NCI-H1436 treated with DMSO at 0.1 percent for 48 hours (cell line): ENCODE measurements around the gene OTOP2.

Experiments
- DNase-seq: peaks from one replicate; lab custom pipeline; 2025; lab: John Stamatoyannopoulos, UW

The OTOP2 gene

GRCh38 chr17:74924250-74924948 is at the start of gene OTOP2:
Gene OTOP2, plus strand, starts transcription at chr17:74924273. Its CDS starts 360 bp downstream, at chr17:74924633.
- DNase-seq, result no peak

- DNase-seq, result no peak
These were observed 49.4 kb upstream of the OTOP2 start for GRCh38 chr17:74874615-74875037.

GRCh38 chr17:74875155-74875976 is 48.7 kb upstream of the OTOP2 start:
- no peak for DNase-seq

GRCh38 chr17:74875977-74876593 is 48.0 kb upstream of the OTOP2 start:
- no peak for DNase-seq

- no peak for DNase-seq
These were observed 46.2 kb upstream of the OTOP2 start for GRCh38 chr17:74877592-74878548.

- no peak for DNase-seq
These were observed 45.4 kb upstream of the OTOP2 start for GRCh38 chr17:74878658-74879057.

GRCh38 chr17:74879308-74879707 is 44.8 kb upstream of the OTOP2 start:
- no peak for DNase-seq

- no peak for DNase-seq
These were observed 43.0 kb upstream of the OTOP2 start for GRCh38 chr17:74881073-74881472.

GRCh38 chr17:74882517-74883240 is 41.4 kb upstream of the OTOP2 start:
- DNase-seq, result no peak

- no peak for DNase-seq
These were observed 40.8 kb upstream of the OTOP2 start for GRCh38 chr17:74883241-74883745.

GRCh38 chr17:74888469-74888868 is 35.6 kb upstream of the OTOP2 start:
- DNase-seq, result no peak

GRCh38 chr17:74890554-74890953 is 33.5 kb upstream of the OTOP2 start:
- no peak for DNase-seq

GRCh38 chr17:74892013-74892841 is 31.8 kb upstream of the OTOP2 start:
- DNase-seq, result no peak

GRCh38 chr17:74892974-74893911 is 30.8 kb upstream of the OTOP2 start, which contains the start of gene FADS6:
Gene FADS6, minus strand, starts transcription at chr17:74893633. Its CDS starts 38 bp downstream, at chr17:74893595.
- DNase-seq, result no peak

- DNase-seq, result no peak
These were observed 30.0 kb upstream of the OTOP2 start for GRCh38 chr17:74893936-74894671.

GRCh38 chr17:74898376-74898946 is 25.6 kb upstream of the OTOP2 start:
- DNase-seq, result no peak

GRCh38 chr17:74900208-74900607 is 23.9 kb upstream of the OTOP2 start:
- no peak for DNase-seq
